Vagina (tissue), 2 donors: ENCODE results near the gene KLK13.

Experiments used
- CTCF ChIP-seq, 3 experiments: fragments of 450-650 bp in 2 of 3; fragments of 200-600 bp in 1 of 3; sonication (generic) in 1 of 3; IDR thresholded peaks; one replicate each; pipeline ENCODE4 v1.5.1; 2017 to 2019; ENCODE audit warnings: antibody characterized with exemption in 3 of 3, mild to moderate bottlenecking in 2 of 3, moderate library complexity in 2 of 3
- POLR2A ChIP-seq, 2 donors: fragments of 450-650 bp; IDR thresholded peaks; one replicate each; pipeline ENCODE4 v1.6.1; 2017; ENCODE audit warnings: antibody characterized with exemption in 2 of 2, mild to moderate bottlenecking in 2 of 2, moderate library complexity in 2 of 2
- POLR2AphosphoS5 ChIP-seq, 2 donors: sonication (generic); formaldehyde crosslinking; IDR thresholded peaks; one replicate each; pipeline ENCODE4 v1.9.0; 2017; ENCODE audit warnings: antibody characterized with exemption in 2 of 2, mild to moderate bottlenecking in 2 of 2, low read depth in 1 of 2; ENCODE audit not compliant: insufficient read depth in 1 of 2

- TF ChIP-seq CTCF (IDR thresholded peaks at IDR 0.05) (no peak), POLR2A (IDR thresholded peaks at IDR 0.05) (no peak), POLR2AphosphoS5 (IDR thresholded peaks at IDR 0.05; ENCODE audit: insufficient read depth in 1 of 2, low read depth in 1 of 2) (no peak)
These were observed 13.8 kb upstream of the KLK13 start for GRCh38 chr19:51078731-51079130.
